ENCODE measurements around the gene GFRA3. TPM values are rescaled to one million over a fixed set of nuclear protein-coding genes. Genes with fewer than 3 reads are reported as not detected.

The GFRA3 gene
- total and polyA plus RNA-seq, 9 donors, result 1.9 to 18.2 (median 7.0) TPM

- DNase-seq, result no peak
- Histone ChIP-seq H3K27ac (ENCODE audit: low read length) (no peak overlapping the region), H3K4me3 (ENCODE audit: low read length) (no peak overlapping the region), H3K36me3 (ENCODE audit: control insufficient read depth, insufficient read depth, low read length) (peaks cover 9% of the 10 kb centered on the region), H3K27me3 (ENCODE audit: control insufficient read depth, insufficient read depth, low read length) (no peaks in the 10 kb centered on the region), H3K4me1 (ENCODE audit: control insufficient read depth, insufficient read depth, low read length) (peaks cover 10% of the 10 kb centered on the region), H3K9me3 (replicated peaks; ENCODE audit: control insufficient read depth, low read depth, low read length) (no peaks in the 10 kb centered on the region)
- no CpG with 5 or more reads among the region's 3 CpGs for WGBS (ENCODE audit: insufficient coverage)
Observed at GRCh38 chr5:138210985-138211384, 63.4 kb downstream of the GFRA3 start.

Other genes with a start within 250 kb of the GFRA3 start
- gene FAM13B, start 241.5 kb downstream of the GFRA3 start, total RNA-seq, result 18.5 TPM
- 10 to 100 TPM; 16.4 to 25.8 (median 20.0) TPM for gene FAM13B, start 241.5 kb downstream of the GFRA3 start, polyA plus RNA-seq (ENCODE audit: insufficient read depth in 1 of 8, insufficient read length in 8 of 8, low replicate concordance in 1 of 8)
- gene WNT8A, start 190.6 kb downstream of the GFRA3 start, total RNA-seq, result not detected
- under 1 TPM in 2 of 8 donors, not detected in 6; 0.08 to 0.36 TPM for gene WNT8A, start 190.6 kb downstream of the GFRA3 start, polyA plus RNA-seq (ENCODE audit: insufficient read depth in 1 of 8, insufficient read length in 8 of 8, low replicate concordance in 1 of 8)
- 0.44 TPM for gene NME5, start 135.2 kb downstream of the GFRA3 start, total RNA-seq
- 1 to 10 TPM in 2 of 8 donors, under 1 TPM in 6; 0.53 to 1.2 (median 0.65) TPM for gene NME5, start 135.2 kb downstream of the GFRA3 start, polyA plus RNA-seq (ENCODE audit: insufficient read depth in 1 of 8, insufficient read length in 8 of 8, low replicate concordance in 1 of 8)
- gene BRD8, start 96.0 kb downstream of the GFRA3 start, total RNA-seq, result 37.1 TPM
- gene BRD8, start 96.0 kb downstream of the GFRA3 start, polyA plus RNA-seq (ENCODE audit: insufficient read depth in 1 of 8, insufficient read length in 8 of 8, low replicate concordance in 1 of 8), result 10 to 100 TPM; 39.3 to 61.4 (median 47.2) TPM
- 17.8 TPM for gene KIF20A, start 95.5 kb downstream of the GFRA3 start, total RNA-seq
- 10 to 100 TPM; 15.4 to 36.6 (median 23.9) TPM for gene KIF20A, start 95.5 kb downstream of the GFRA3 start, polyA plus RNA-seq (ENCODE audit: insufficient read depth in 1 of 8, insufficient read length in 8 of 8, low replicate concordance in 1 of 8)
- gene CDC23, start 61.3 kb downstream of the GFRA3 start, total RNA-seq, result 32.8 TPM
- 10 to 100 TPM; 31.1 to 37.6 (median 34.4) TPM for gene CDC23, start 61.3 kb downstream of the GFRA3 start, polyA plus RNA-seq (ENCODE audit: insufficient read depth in 1 of 8, insufficient read length in 8 of 8, low replicate concordance in 1 of 8)
- gene CDC25C, start 57.2 kb upstream of the GFRA3 start, total RNA-seq, result 4.0 TPM
- 1 to 10 TPM; 3.0 to 5.3 (median 3.9) TPM for gene CDC25C, start 57.2 kb upstream of the GFRA3 start, polyA plus RNA-seq (ENCODE audit: insufficient read depth in 1 of 8, insufficient read length in 8 of 8, low replicate concordance in 1 of 8)
- 25.8 TPM for gene FAM53C, start 63.6 kb upstream of the GFRA3 start, total RNA-seq
- 10 to 100 TPM; 31.5 to 38.8 (median 35.6) TPM for gene FAM53C, start 63.6 kb upstream of the GFRA3 start, polyA plus RNA-seq (ENCODE audit: insufficient read depth in 1 of 8, insufficient read length in 8 of 8, low replicate concordance in 1 of 8)
- gene KDM3B, start 78.1 kb upstream of the GFRA3 start, total RNA-seq, result 54.4 TPM
- gene KDM3B, start 78.1 kb upstream of the GFRA3 start, polyA plus RNA-seq (ENCODE audit: insufficient read depth in 1 of 8, insufficient read length in 8 of 8, low replicate concordance in 1 of 8), result 10 to 100 TPM; 44.0 to 65.9 (median 55.7) TPM
- gene REEP2, start 164.4 kb upstream of the GFRA3 start, total RNA-seq, result 8.1 TPM
- gene REEP2, start 164.4 kb upstream of the GFRA3 start, polyA plus RNA-seq (ENCODE audit: insufficient read depth in 1 of 8, insufficient read length in 8 of 8, low replicate concordance in 1 of 8), result 10 to 100 TPM in 7 of 8 donors, 1 to 10 TPM in 1; 9.0 to 23.2 (median 15.3) TPM
- 31.6 TPM for gene EGR1, start 190.9 kb upstream of the GFRA3 start, total RNA-seq
- gene EGR1, start 190.9 kb upstream of the GFRA3 start, polyA plus RNA-seq (ENCODE audit: insufficient read depth in 1 of 8, insufficient read length in 8 of 8, low replicate concordance in 1 of 8), result 100 to 1,000 TPM in 7 of 8 donors, 10 to 100 TPM in 1; 81.6 to 480 (median 313) TPM

Data from muscle of leg (tissue), 11 donors.